ENCODE data around the gene GID8. TPM values are rescaled to one million over a fixed set of nuclear protein-coding genes. Genes with fewer than 3 reads are reported as not detected.

GID8 gene
- polyA plus RNA-seq, 1 donor from 2014 or later: 54.8 TPM

GRCh38 chr20:62971211-62971949 is 33.4 kb downstream of the GID8 start:
- no peaks in the 10 kb centered on the region for H3F3A ChIP-seq (ENCODE audit: insufficient read depth, low read length, poor library complexity, severe bottlenecking)
- H3K27ac ChIP-seq (ENCODE audit: low read length): no peak overlapping the region
- peaks cover 22% of the 10 kb centered on the region for H3K27me3 ChIP-seq (ENCODE audit: insufficient read depth, low read depth, low read length)
- no peak overlapping the region for H2AFZ ChIP-seq (ENCODE audit: low read depth, low read length)
- H3K9me2 ChIP-seq (ENCODE audit: insufficient read depth, low read length): no peaks in the 10 kb centered on the region
- no peaks in the 10 kb centered on the region for H3K79me2 ChIP-seq (replicated peaks; ENCODE audit: insufficient read depth, low read length)
- no peaks in the 10 kb centered on the region for H3K9me3 ChIP-seq (ENCODE audit: low read length)
- H4K20me1 ChIP-seq (ENCODE audit: insufficient read depth): no peaks in the 10 kb centered on the region
- no peak overlapping the region for H3K4me3 ChIP-seq (ENCODE audit: low read length)
- no peak for TF ChIP-seq SMC3 (conservative IDR thresholded peaks at IDR 0.05; ENCODE audit: poor library complexity)
- no peak for TF ChIP-seq EZH2 (IDR thresholded peaks at IDR 0.05; ENCODE audit: borderline replicate concordance, insufficient read depth, low read length, poor library complexity, severe bottlenecking)
- no peak for TF ChIP-seq RAD21 (conservative IDR thresholded peaks at IDR 0.05)
- TF ChIP-seq, protein P1, sequence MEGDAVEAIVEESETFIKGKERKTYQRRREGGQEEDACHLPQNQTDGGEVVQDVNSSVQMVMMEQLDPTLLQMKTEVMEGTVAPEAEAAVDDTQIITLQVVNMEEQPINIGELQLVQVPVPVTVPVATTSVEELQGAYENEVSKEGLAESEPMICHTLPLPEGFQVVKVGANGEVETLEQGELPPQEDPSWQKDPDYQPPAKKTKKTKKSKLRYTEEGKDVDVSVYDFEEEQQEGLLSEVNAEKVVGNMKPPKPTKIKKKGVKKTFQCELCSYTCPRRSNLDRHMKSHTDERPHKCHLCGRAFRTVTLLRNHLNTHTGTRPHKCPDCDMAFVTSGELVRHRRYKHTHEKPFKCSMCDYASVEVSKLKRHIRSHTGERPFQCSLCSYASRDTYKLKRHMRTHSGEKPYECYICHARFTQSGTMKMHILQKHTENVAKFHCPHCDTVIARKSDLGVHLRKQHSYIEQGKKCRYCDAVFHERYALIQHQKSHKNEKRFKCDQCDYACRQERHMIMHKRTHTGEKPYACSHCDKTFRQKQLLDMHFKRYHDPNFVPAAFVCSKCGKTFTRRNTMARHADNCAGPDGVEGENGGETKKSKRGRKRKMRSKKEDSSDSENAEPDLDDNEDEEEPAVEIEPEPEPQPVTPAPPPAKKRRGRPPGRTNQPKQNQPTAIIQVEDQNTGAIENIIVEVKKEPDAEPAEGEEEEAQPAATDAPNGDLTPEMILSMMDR (IDR thresholded peaks at IDR 0.05; ENCODE audit: poor library complexity, severe bottlenecking): no peak
- no peak for TF ChIP-seq MXI1 (conservative IDR thresholded peaks at IDR 0.05; ENCODE audit: poor library complexity, severe bottlenecking)
- no peak for TF ChIP-seq EP300 (conservative IDR thresholded peaks at IDR 0.05; ENCODE audit: poor library complexity, severe bottlenecking)
- TF ChIP-seq TAF1 (IDR thresholded peaks at IDR 0.05; ENCODE audit: low read depth): no peak
- no peak for TF ChIP-seq POLR2AphosphoS5 (IDR thresholded peaks at IDR 0.05)
- TF ChIP-seq, protein P2, sequence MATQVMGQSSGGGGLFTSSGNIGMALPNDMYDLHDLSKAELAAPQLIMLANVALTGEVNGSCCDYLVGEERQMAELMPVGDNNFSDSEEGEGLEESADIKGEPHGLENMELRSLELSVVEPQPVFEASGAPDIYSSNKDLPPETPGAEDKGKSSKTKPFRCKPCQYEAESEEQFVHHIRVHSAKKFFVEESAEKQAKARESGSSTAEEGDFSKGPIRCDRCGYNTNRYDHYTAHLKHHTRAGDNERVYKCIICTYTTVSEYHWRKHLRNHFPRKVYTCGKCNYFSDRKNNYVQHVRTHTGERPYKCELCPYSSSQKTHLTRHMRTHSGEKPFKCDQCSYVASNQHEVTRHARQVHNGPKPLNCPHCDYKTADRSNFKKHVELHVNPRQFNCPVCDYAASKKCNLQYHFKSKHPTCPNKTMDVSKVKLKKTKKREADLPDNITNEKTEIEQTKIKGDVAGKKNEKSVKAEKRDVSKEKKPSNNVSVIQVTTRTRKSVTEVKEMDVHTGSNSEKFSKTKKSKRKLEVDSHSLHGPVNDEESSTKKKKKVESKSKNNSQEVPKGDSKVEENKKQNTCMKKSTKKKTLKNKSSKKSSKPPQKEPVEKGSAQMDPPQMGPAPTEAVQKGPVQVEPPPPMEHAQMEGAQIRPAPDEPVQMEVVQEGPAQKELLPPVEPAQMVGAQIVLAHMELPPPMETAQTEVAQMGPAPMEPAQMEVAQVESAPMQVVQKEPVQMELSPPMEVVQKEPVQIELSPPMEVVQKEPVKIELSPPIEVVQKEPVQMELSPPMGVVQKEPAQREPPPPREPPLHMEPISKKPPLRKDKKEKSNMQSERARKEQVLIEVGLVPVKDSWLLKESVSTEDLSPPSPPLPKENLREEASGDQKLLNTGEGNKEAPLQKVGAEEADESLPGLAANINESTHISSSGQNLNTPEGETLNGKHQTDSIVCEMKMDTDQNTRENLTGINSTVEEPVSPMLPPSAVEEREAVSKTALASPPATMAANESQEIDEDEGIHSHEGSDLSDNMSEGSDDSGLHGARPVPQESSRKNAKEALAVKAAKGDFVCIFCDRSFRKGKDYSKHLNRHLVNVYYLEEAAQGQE (IDR thresholded peaks at IDR 0.05; ENCODE audit: borderline replicate concordance): no peak
- no peaks in the 10 kb centered on the region for H3K36me3 ChIP-seq (ENCODE audit: insufficient read depth, low read length)
- H3K9ac ChIP-seq (ENCODE audit: low read length): no peak overlapping the region
- no peak overlapping the region for H3K4me2 ChIP-seq (ENCODE audit: low read length)

- H3K27me3 ChIP-seq (ENCODE audit: insufficient read depth, low read depth, low read length): peaks cover 22% of the 10 kb centered on the region
- no peaks in the 10 kb centered on the region for H3K9me3 ChIP-seq (ENCODE audit: low read length)
- no peaks in the 10 kb centered on the region for H3F3A ChIP-seq (ENCODE audit: insufficient read depth, low read length, poor library complexity, severe bottlenecking)
- H2AFZ ChIP-seq (ENCODE audit: low read depth, low read length): no peak overlapping the region
- H3K4me2 ChIP-seq (ENCODE audit: low read length): no peak overlapping the region
- H3K9ac ChIP-seq (ENCODE audit: low read length): peak overlapping the region; percentile 29
- no peaks in the 10 kb centered on the region for H3K36me3 ChIP-seq (ENCODE audit: insufficient read depth, low read length)
- H4K20me1 ChIP-seq (ENCODE audit: insufficient read depth): no peaks in the 10 kb centered on the region
- no peaks in the 10 kb centered on the region for H3K79me2 ChIP-seq (replicated peaks; ENCODE audit: insufficient read depth, low read length)
- no peak overlapping the region for H3K27ac ChIP-seq (ENCODE audit: low read length)
- no peaks in the 10 kb centered on the region for H3K9me2 ChIP-seq (ENCODE audit: insufficient read depth, low read length)
- TF ChIP-seq POLR2AphosphoS5 (IDR thresholded peaks at IDR 0.05) (peak; percentile 27), RAD21 (conservative IDR thresholded peaks at IDR 0.05) (peak; percentile 99), SMC3 (conservative IDR thresholded peaks at IDR 0.05; ENCODE audit: poor library complexity) (peak; percentile 97), MXI1 (conservative IDR thresholded peaks at IDR 0.05; ENCODE audit: poor library complexity, severe bottlenecking) (peak; percentile 51), TAF1 (IDR thresholded peaks at IDR 0.05; ENCODE audit: low read depth) (no peak)
- TF ChIP-seq, protein P1 (IDR thresholded peaks at IDR 0.05; ENCODE audit: poor library complexity, severe bottlenecking): peak; percentile 97
- H3K4me3 ChIP-seq (ENCODE audit: low read length): peak overlapping the region; percentile 52
Measured at GRCh38 chr20:62971950-62972844, 34.2 kb downstream of the GID8 start.
